IMR-90 (cell line): Measurements from ENCODE around the gene RASGRF2. TPM values are rescaled to one million over a fixed set of nuclear protein-coding genes. Genes with fewer than 3 reads are reported as not detected.

ENCODE experiments used
- ATAC-seq: fragments of 200-7000 bp; cut with Tn5 transposase; 2 replicates; pipeline ENCODE4 v1.9.1; 2020; ENCODE audit warnings: low read depth, mild to moderate bottlenecking, moderate library complexity
- BruUV-seq: library from RNA; stranded (reverse); fragments of 400-500 nt; replicated peaks from 2 replicates; lab custom pipeline; 2021; lab: Mats Ljungman, UMichigan
- CTCF ChIA-PET: fragments of 300-600 bp; formaldehyde crosslinking; extraction: SDS; loops from one replicate; lab custom pipeline; 2021; ENCODE audit warnings: antibody characterized with exemption; lab: Yijun Ruan, JAX
- POLR2A ChIA-PET: fragments of 300-600 bp; sonication (Branson Sonifier 250); formaldehyde crosslinking; loops from one replicate; lab custom pipeline; 2022; ENCODE audit warnings: antibody characterized with exemption; ENCODE audit not compliant: unreplicated experiment; lab: Charles Lee
- DNase-seq: peaks from one replicate; pipeline ENCODE4 v3.0.0; 2013
- H2AFZ ChIP-seq: replicated peaks from 2 replicates; pipeline ENCODE3; 2013; ENCODE audit warnings: low read length, mild to moderate bottlenecking; ENCODE audit not compliant: poor library complexity
- H2AK5ac ChIP-seq: 2 replicates; pipeline ENCODE4 v1.6.1; 2013; ENCODE audit warnings: low read depth, low read length, inconsistent platforms
- H2AK9ac ChIP-seq: replicated peaks from 2 replicates; pipeline ENCODE3; 2013; ENCODE audit warnings: mild to moderate bottlenecking, low read depth, low read length, moderate library complexity; ENCODE audit not compliant: poor library complexity
- H2BK120ac ChIP-seq: 2 replicates; pipeline ENCODE4 v1.6.1; 2013; ENCODE audit warnings: low read depth, low read length, inconsistent platforms
- H2BK15ac ChIP-seq: 3 replicates; pipeline ENCODE4 v1.6.1; 2013; ENCODE audit warnings: low read depth, low read length, inconsistent platforms
- H2BK20ac ChIP-seq: 2 replicates; pipeline ENCODE4 v1.6.1; 2013; ENCODE audit warnings: low read depth, mild to moderate bottlenecking, inconsistent platforms, low read length, moderate library complexity
- H2BK5ac ChIP-seq: 2 replicates; pipeline ENCODE4 v1.6.1; 2013; ENCODE audit warnings: mild to moderate bottlenecking, low read depth, low read length, inconsistent platforms; ENCODE audit not compliant: poor library complexity, severe bottlenecking
- H3K14ac ChIP-seq: replicated peaks from 2 replicates; pipeline ENCODE4 v1.6.1; 2013; ENCODE audit warnings: low read depth, low read length, inconsistent platforms
- H3K18ac ChIP-seq: 2 replicates; pipeline ENCODE4 v1.6.1; 2013; ENCODE audit warnings: low read depth, low read length, control low read depth
- H3K23ac ChIP-seq: 2 replicates; pipeline ENCODE4 v1.6.1; 2013; ENCODE audit warnings: low read depth, low read length, inconsistent platforms
- H3K27ac ChIP-seq: 2 replicates; pipeline ENCODE4 v1.5.1; 2013; ENCODE audit warnings: mild to moderate bottlenecking, control low read depth, low read length; ENCODE audit not compliant: insufficient read depth
- H3K27me3 ChIP-seq: 2 replicates; pipeline ENCODE4 v1.6.1; 2013; ENCODE audit warnings: low read length; ENCODE audit not compliant: control insufficient read depth, insufficient read depth
- H3K36me3 ChIP-seq: 2 replicates; pipeline ENCODE4 v1.6.1; 2013; ENCODE audit warnings: low read length, mixed read lengths; ENCODE audit not compliant: control insufficient read depth, insufficient read depth
- H3K4ac ChIP-seq: 2 replicates; pipeline ENCODE4 v1.6.1; 2013; ENCODE audit warnings: low read depth, low read length, inconsistent platforms
- H3K4me1 ChIP-seq: 2 replicates; pipeline ENCODE4 v1.6.1; 2013; ENCODE audit warnings: low read length, mixed read lengths; ENCODE audit not compliant: control insufficient read depth, insufficient read depth
- H3K4me2 ChIP-seq: 2 replicates; pipeline ENCODE4 v1.6.1; 2013; ENCODE audit warnings: low read depth, mild to moderate bottlenecking, control low read depth, low read length, moderate library complexity
- H3K4me3 ChIP-seq: 2 replicates; pipeline ENCODE4 v1.5.1; 2013; ENCODE audit warnings: low read depth, mild to moderate bottlenecking, control low read depth, low read length, moderate library complexity; ENCODE audit not compliant: insufficient read depth
- H3K56ac ChIP-seq: 2 replicates; pipeline ENCODE4 v1.6.1; 2013; ENCODE audit warnings: low read length, inconsistent platforms; ENCODE audit not compliant: insufficient read depth; ENCODE audit errors: extremely low read depth
- H3K79me1 ChIP-seq, 2 experiments: 2 replicates each; pipeline ENCODE4 v1.6.1; 2013; ENCODE audit warnings: low read length in 2 of 2, inconsistent platforms in 1 of 2, low read depth in 1 of 2
- H3K9ac ChIP-seq: 2 replicates; pipeline ENCODE4 v1.6.1; 2013; ENCODE audit warnings: low read depth, low read length, control low read depth
- H3K9me1 ChIP-seq: 2 replicates; pipeline ENCODE4 v1.6.1; 2013; ENCODE audit warnings: low read length, inconsistent platforms; ENCODE audit not compliant: insufficient read depth
- H3K9me3 ChIP-seq: 2 replicates; pipeline ENCODE4 v1.6.1; 2013; ENCODE audit warnings: low read length; ENCODE audit not compliant: control insufficient read depth, insufficient read depth
- H4K20me1 ChIP-seq: 2 replicates; pipeline ENCODE4 v1.6.1; 2013; ENCODE audit warnings: low read length, inconsistent platforms; ENCODE audit not compliant: insufficient read depth
- H4K5ac ChIP-seq: 2 replicates; pipeline ENCODE4 v1.6.1; 2013; ENCODE audit warnings: mild to moderate bottlenecking, low read depth, low read length, control low read depth
- H4K8ac ChIP-seq, 2 experiments: 2 replicates each; pipeline ENCODE4 v1.6.1; 2013; ENCODE audit warnings: low read depth in 2 of 2, low read length in 2 of 2, control low read depth in 1 of 2, inconsistent platforms in 1 of 2
- H4K91ac ChIP-seq: 2 replicates; pipeline ENCODE4 v1.6.1; 2013; ENCODE audit warnings: low read depth, low read length, inconsistent platforms; ENCODE audit not compliant: insufficient read depth
- BHLHE40 ChIP-seq: fragments of 150-350 bp; IDR thresholded peaks from 2 replicates; pipeline ENCODE4 v1.6.1; 2016; ENCODE audit warnings: mild to moderate bottlenecking, low read depth, low read length
- CEBPB ChIP-seq: IDR thresholded peaks from 2 replicates; pipeline ENCODE4 v1.6.1; 2012; ENCODE audit warnings: low read depth, low read length, improper control_type of control experiment
- CHD1 ChIP-seq: IDR thresholded peaks from 2 replicates; pipeline ENCODE4 v1.6.1; 2012; ENCODE audit warnings: low read depth, low read length, improper control_type of control experiment
- ELK1 ChIP-seq: fragments of 150-350 bp; IDR thresholded peaks from 2 replicates; pipeline ENCODE4 v1.6.1; 2016; ENCODE audit warnings: low read depth, mild to moderate bottlenecking, low read length, moderate library complexity, borderline replicate concordance
- FOS ChIP-seq: fragments of 150-350 bp; IDR thresholded peaks from 2 replicates; pipeline ENCODE4 v1.6.1; 2016; ENCODE audit warnings: low read depth, low read length
- MAFK ChIP-seq: IDR thresholded peaks from 2 replicates; pipeline ENCODE4 v1.6.1; 2012; ENCODE audit warnings: low read depth, low read length, improper control_type of control experiment
- MXI1 ChIP-seq: IDR thresholded peaks from 2 replicates; pipeline ENCODE4 v1.6.1; 2012; ENCODE audit warnings: low read depth, mild to moderate bottlenecking, low read length, moderate library complexity, borderline replicate concordance
- NFE2L2 ChIP-seq: fragments of 150-350 bp; IDR thresholded peaks from 2 replicates; pipeline ENCODE4 v1.6.1; 2016; ENCODE audit warnings: low read depth, mild to moderate bottlenecking, low read length
- RAD21 ChIP-seq: IDR thresholded peaks from 2 replicates; pipeline ENCODE4 v1.6.1; 2012; ENCODE audit warnings: low read length, improper control_type of control experiment
- RFX5 ChIP-seq: IDR thresholded peaks from 2 replicates; pipeline ENCODE4 v1.8.0; 2012; ENCODE audit warnings: low read depth, mild to moderate bottlenecking, low read length, moderate library complexity
- SMC3 ChIP-seq: fragments of 150-350 bp; IDR thresholded peaks from 2 replicates; pipeline ENCODE4 v1.6.1; 2016; ENCODE audit warnings: low read depth, mild to moderate bottlenecking, antibody characterized with exemption, low read length, moderate library complexity
- USF2 ChIP-seq: fragments of 150-350 bp; IDR thresholded peaks from 2 replicates; pipeline ENCODE4 v1.6.1; 2017; ENCODE audit warnings: mild to moderate bottlenecking, antibody characterized with exemption, low read length, low read depth
- WGBS, 2 experiments: methylation state at CpG; one replicate each; pipeline versions ENCODE4 v1.1.5 to v1.1.7; 2013; ENCODE audit warnings: missing lambda C conversion rate in 2 of 2; ENCODE audit not compliant: insufficient read length in 1 of 2; ENCODE audit errors: extremely low coverage in 2 of 2; 5-methylcytosine and 5-hydroxymethylcytosine counted together
- dilution Hi-C: fragments of 300-500 bp; cut with HindIII; formaldehyde crosslinking; loops from one replicate; pipeline ENCODE4 v1.14.3; 2018; ENCODE audit warnings: low sequenced_read_pairs; ENCODE audit not compliant: unreplicated experiment
- in situ Hi-C: fragments of 300-500 bp; cut with MboI; formaldehyde crosslinking; loops from 3 replicates; pipeline ENCODE4 v1.14.3; 2019; ENCODE audit warnings: low sequenced_read_pairs, inconsistent platforms, mixed read lengths
- intact Hi-C: fragments of 100-400 bp; cut with micrococcal nuclease; formaldehyde crosslinking; loops from 2 replicates; pipeline ENCODE4 v1.10.0; 2022
- polyA plus RNA-seq, 3 experiments: library from polyadenylated mRNA; depleted of rRNA; stranded (reverse); fragments of >200 nt; gene quantifications; 2 replicates each; pipeline ENCODE4 v1.2.3, GENCODE V29; 2012; ENCODE audit warnings: low replicate concordance in 1 of 3
- total RNA-seq: library from RNA; depleted of rRNA; stranded (reverse); fragments of >200 nt; gene quantifications from 2 replicates; pipeline ENCODE4 v1.2.3, GENCODE V29; 2012

Gene RASGRF2
- total and polyA plus RNA-seq, 2 of the 4 experiments (the other 2 are of a cell fraction) = 2.9 to 5.0 TPM

GRCh38 chr5:81250004-81250403 lies 289.8 kb downstream of the RASGRF2 start:
- Histone ChIP-seq H3K4me3 (no peak overlapping the region), H3K9me1 (peaks cover 13% of the 10 kb centered on the region; the same call in 1 of the 2 replicates), H4K20me1 (no peaks in the 10 kb centered on the region), H2AK5ac (no peak overlapping the region), H3K27ac (no peak overlapping the region), H2BK120ac (no peak overlapping the region), H3K18ac (no peak overlapping the region), H2AFZ (no peak overlapping the region), H3K14ac (no peak overlapping the region), H4K91ac (no peak overlapping the region), H3K4ac (no peak overlapping the region), H3K9ac (no peak overlapping the region), H3K36me3 (no peaks in the 10 kb centered on the region), H2BK20ac (no peak overlapping the region), H2BK15ac (no peak overlapping the region), H3K56ac (no peak overlapping the region), H4K8ac (no peak overlapping the region), H3K79me1 (peaks cover 4 to 11% of the 10 kb centered on the region in 2 experiments; a peak in 1 of 4 replicates), H4K5ac (no peak overlapping the region), H2AK9ac (no peak overlapping the region), H3K4me2 (no peak overlapping the region), H3K4me1 (peaks cover 5% of the 10 kb centered on the region), H3K23ac (no peak overlapping the region), H2BK5ac (no peak overlapping the region), H3K27me3 (no peaks in the 10 kb centered on the region), H3K9me3 (no peaks in the 10 kb centered on the region)
- no TSS peak for BruUV-seq
- intact Hi-C loops = no loop called here
- WGBS, 2 experiments = no CpG with 5 or more reads among the region's 1 CpG
- in situ Hi-C loops = no loop called here
- ATAC-seq (no peak), DNase-seq (no peak)
- CTCF ChIA-PET = no interaction called here
- dilution Hi-C loops = no loop called here
- POLR2A ChIA-PET = no interaction called here
- TF ChIP-seq BHLHE40 (no peak), MXI1 (no peak), NFE2L2 (no peak), CEBPB (no peak), MAFK (no peak), USF2 (no peak), CHD1 (no peak), SMC3 (no peak), FOS (no peak), RFX5 (no peak), RAD21 (no peak), ELK1 (no peak)
